Osteocyte (in vitro differentiated cells): ENCODE measurements around the gene NABP1. TPM values are rescaled to one million over a fixed set of nuclear protein-coding genes. Genes with fewer than 3 reads are reported as not detected.

Source experiments
- DNase-seq: peaks from one replicate; pipeline ENCODE4 v3.0.0; 2021; ENCODE audit warnings: mixed read lengths; ENCODE audit not compliant: unreplicated experiment; ENCODE audit errors: extremely low spot score
- H3K27ac Mint-ChIP-seq: one replicate; pipeline ENCODE4 v1.8.0; 2021; ENCODE audit warnings: mild to moderate bottlenecking, mixed read lengths; ENCODE audit not compliant: unreplicated experiment
- H3K27me3 Mint-ChIP-seq: one replicate; pipeline ENCODE4 v1.8.0; 2021; ENCODE audit warnings: mixed read lengths; ENCODE audit not compliant: unreplicated experiment
- H3K36me3 Mint-ChIP-seq: one replicate; pipeline ENCODE4 v1.8.0; 2021; ENCODE audit warnings: mixed read lengths; ENCODE audit not compliant: unreplicated experiment
- H3K4me1 Mint-ChIP-seq: one replicate; pipeline ENCODE4 v1.8.0; 2021; ENCODE audit warnings: mixed read lengths; ENCODE audit not compliant: unreplicated experiment
- H3K4me3 Mint-ChIP-seq: one replicate; pipeline ENCODE4 v1.8.0; 2021; ENCODE audit warnings: mild to moderate bottlenecking, moderate library complexity, mixed read lengths; ENCODE audit not compliant: unreplicated experiment
- H3K9me3 Mint-ChIP-seq: one replicate; pipeline ENCODE4 v1.8.0; 2021; ENCODE audit warnings: mixed read lengths; ENCODE audit not compliant: unreplicated experiment
- CTCF ChIP-seq: fragments of 200-600 bp; sonication (generic); IDR thresholded peaks from 2 replicates; pipeline ENCODE4 v1.5.0; 2021; ENCODE audit warnings: antibody characterized with exemption, mild to moderate bottlenecking, moderate library complexity
- total RNA-seq: library from RNA; stranded (reverse); gene quantifications from 2 replicates; pipeline ENCODE4 v1.2.1, GENCODE V29; 2021

NABP1 gene
- total RNA-seq, 1 donor from 2014 or later = 12.2 TPM

GRCh38 chr2:191701029-191701428 lies 23.1 kb downstream of the NABP1 start:
- TF ChIP-seq CTCF = no peak
- Mint-ChIP-seq H3K9me3 (peaks cover 15% of the 10 kb centered on the region), H3K36me3 (no peaks in the 10 kb centered on the region), H3K4me3 (no peak overlapping the region), H3K27ac (no peak overlapping the region), H3K4me1 (peaks cover 6% of the 10 kb centered on the region), H3K27me3 (peaks cover 2% of the 10 kb centered on the region)
- DNase-seq = no peak

GRCh38 chr2:191701696-191702095 lies 23.8 kb downstream of the NABP1 start:
- H3K27me3 Mint-ChIP-seq = peaks cover 4% of the 10 kb centered on the region
- no peaks in the 10 kb centered on the region for H3K36me3 Mint-ChIP-seq
- H3K4me3 Mint-ChIP-seq = no peak overlapping the region
- no peak overlapping the region for H3K27ac Mint-ChIP-seq
- H3K9me3 Mint-ChIP-seq = peaks cover 15% of the 10 kb centered on the region
- no peak for DNase-seq
- TF ChIP-seq CTCF = no peak
- peaks cover 1% of the 10 kb centered on the region for H3K4me1 Mint-ChIP-seq

GRCh38 chr2:191703079-191703725 lies 25.3 kb downstream of the NABP1 start:
- H3K9me3 Mint-ChIP-seq = peaks cover 10% of the 10 kb centered on the region
- H3K36me3 Mint-ChIP-seq = no peaks in the 10 kb centered on the region
- TF ChIP-seq CTCF = no peak
- H3K4me1 Mint-ChIP-seq = no peaks in the 10 kb centered on the region
- H3K27me3 Mint-ChIP-seq = peaks cover 4% of the 10 kb centered on the region
- H3K27ac Mint-ChIP-seq = no peak overlapping the region
- no peak for DNase-seq
- H3K4me3 Mint-ChIP-seq = no peak overlapping the region

- Mint-ChIP-seq H3K27ac (no peak overlapping the region), H3K9me3 (peaks cover 10% of the 10 kb centered on the region), H3K4me3 (no peak overlapping the region), H3K4me1 (peaks cover 4% of the 10 kb centered on the region), H3K27me3 (peaks cover 4% of the 10 kb centered on the region), H3K36me3 (no peaks in the 10 kb centered on the region)
- DNase-seq = no peak
- TF ChIP-seq CTCF = no peak
These were observed 27.1 kb downstream of the NABP1 start for GRCh38 chr2:191705084-191705483.

- H3K4me3 Mint-ChIP-seq = no peak overlapping the region
- TF ChIP-seq CTCF = no peak
- H3K27me3 Mint-ChIP-seq = peaks cover 3% of the 10 kb centered on the region
- peaks cover 10% of the 10 kb centered on the region for H3K9me3 Mint-ChIP-seq
- no peaks in the 10 kb centered on the region for H3K36me3 Mint-ChIP-seq
- no peak overlapping the region for H3K27ac Mint-ChIP-seq
- H3K4me1 Mint-ChIP-seq = peaks cover 11% of the 10 kb centered on the region
- DNase-seq = no peak
These were observed 27.8 kb downstream of the NABP1 start for GRCh38 chr2:191705701-191706100.
